ENCODE data around the gene AK9.

AK9 gene

GRCh38 chr6:109485266-109485935, 205.6 kb downstream of the AK9 start:
- in situ Hi-C loops (cut with MboI; ENCODE audit: low sequenced_read_pairs) = no loop called here

DNA sequence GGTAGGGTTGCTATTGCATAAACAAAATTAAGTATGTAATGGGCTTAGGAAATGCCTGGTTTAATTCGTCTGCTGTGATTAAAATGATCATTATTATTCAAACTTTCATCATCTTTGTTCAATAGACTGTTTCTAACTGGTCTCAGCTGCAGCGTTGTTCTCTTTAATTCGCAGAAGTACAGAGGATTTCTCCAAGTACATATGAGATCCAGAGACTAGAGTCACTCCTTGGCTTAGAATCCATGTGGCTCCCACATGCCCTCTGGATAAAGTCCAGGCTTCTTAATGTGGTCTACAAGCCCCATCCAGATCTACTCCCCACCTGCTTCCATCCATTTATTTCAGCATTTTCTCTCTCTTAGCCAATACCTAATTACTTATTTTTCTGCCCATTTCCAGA, 206.9 kb downstream of the AK9 start:
- in situ Hi-C loops (cut with MboI; ENCODE audit: low sequenced_read_pairs) = no loop called here

DNA sequence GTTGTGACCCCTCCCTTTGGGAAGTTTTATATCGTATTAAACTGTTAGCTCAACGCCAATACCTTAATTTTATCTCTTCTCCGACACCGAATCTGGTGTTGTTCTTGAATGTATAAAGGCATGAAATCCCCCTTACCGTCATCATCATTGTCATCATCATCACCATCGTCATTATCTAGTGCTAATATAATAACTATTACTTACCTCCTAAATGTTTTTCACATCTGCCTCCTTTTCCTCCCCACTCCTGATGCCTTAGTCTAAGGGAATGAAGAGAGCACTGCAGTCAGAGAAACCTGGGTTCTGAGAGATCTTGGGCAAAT, 207.3 kb downstream of the AK9 start:
- in situ Hi-C loops (cut with MboI; ENCODE audit: low sequenced_read_pairs) = no loop called here

GRCh38 chr6:109482905-109483734, 207.9 kb downstream of the AK9 start, which contains the start of gene ZBTB24:
Gene ZBTB24, minus strand, starts transcription at chr6:109483219. Its CDS starts 1,193 bp downstream, at chr6:109482026.
- in situ Hi-C loops (cut with MboI; ENCODE audit: low sequenced_read_pairs) = no loop called here

DNA sequence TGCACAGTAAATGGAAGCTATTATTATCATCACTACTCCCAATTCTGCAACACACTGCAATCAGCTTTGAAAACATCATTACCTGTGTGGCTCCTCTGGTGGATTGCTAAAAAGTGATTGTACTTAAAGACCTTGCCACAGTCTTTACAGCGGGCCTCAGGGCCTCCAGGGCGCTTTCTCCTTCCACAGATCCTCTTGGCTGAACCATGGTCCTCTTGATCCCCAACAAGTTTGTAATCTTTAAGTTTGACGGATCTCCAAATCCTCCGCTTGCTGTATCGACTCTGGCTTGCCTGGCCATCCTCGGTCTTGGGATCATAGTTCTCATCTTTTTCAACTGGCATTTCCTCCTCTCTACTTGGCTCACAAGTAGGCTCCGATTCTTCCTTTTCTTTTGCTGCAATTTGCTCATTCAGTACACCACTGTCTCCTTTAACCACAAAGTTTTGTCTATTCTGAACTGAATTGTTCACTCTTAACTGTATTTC, 210.0 kb downstream of the AK9 start:
- in situ Hi-C loops (cut with MboI; ENCODE audit: low sequenced_read_pairs) = no loop called here

DNA sequence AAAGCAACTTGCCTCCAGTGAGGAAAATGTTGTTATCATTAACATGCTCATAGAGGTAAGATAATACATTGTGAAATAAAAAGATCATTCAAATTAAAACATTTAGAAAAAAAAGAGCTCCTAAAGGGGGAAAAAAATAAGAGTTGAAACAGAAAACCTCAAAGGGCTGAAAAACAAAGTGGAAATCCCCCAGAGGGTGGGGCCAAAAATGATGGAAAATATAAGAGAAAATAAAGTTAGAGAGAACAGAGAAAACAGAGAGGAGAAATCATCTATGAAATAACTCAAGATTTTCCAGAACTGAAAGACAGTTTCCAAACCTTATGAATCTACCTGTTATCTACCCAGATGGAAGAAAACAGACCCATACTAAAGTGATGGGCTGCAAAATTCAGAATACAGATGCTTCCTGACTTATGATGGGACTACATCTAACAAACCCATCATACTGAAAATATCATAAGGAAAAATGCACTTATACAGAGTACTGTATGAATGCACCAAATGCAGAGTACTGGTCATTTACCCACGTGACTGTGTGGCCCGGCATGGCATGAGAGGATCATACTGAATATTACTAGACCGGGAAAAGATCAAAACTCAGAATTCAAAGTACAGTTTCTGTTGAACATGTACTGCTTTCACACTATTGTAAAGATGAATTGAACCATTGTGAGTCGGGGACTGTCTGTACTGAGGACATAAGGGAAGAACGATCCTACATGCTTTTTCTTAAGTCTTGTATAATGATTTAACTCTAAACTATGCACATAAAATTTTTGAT, 212.0 kb downstream of the AK9 start:
- in situ Hi-C loops (cut with MboI; ENCODE audit: low sequenced_read_pairs) = no loop called here

- in situ Hi-C loops (cut with MboI; ENCODE audit: low sequenced_read_pairs) = no loop called here
Observed at GRCh38 chr6:109478222-109478805, 212.7 kb downstream of the AK9 start.

DNA sequence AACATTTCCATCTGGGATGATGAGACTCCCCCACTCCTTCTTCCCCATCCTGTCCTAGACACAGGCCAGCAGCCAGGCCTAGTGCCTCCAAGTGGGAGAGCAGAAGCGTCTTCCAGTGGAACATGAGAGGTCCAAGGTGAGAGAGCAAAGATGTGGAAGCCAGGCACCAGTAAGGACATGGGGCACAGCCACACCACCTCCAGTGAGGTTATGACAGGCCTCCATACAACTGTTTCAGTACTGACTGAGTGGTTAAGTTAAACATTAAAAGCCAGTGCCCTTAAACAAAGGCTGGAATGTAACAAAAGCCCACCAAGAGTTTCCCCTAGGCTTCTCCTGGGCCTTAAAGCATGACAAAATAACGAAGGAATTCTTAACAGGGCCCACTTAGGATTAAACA, 213.3 kb downstream of the AK9 start:
- in situ Hi-C loops (cut with MboI; ENCODE audit: low sequenced_read_pairs) = no loop called here

DNA sequence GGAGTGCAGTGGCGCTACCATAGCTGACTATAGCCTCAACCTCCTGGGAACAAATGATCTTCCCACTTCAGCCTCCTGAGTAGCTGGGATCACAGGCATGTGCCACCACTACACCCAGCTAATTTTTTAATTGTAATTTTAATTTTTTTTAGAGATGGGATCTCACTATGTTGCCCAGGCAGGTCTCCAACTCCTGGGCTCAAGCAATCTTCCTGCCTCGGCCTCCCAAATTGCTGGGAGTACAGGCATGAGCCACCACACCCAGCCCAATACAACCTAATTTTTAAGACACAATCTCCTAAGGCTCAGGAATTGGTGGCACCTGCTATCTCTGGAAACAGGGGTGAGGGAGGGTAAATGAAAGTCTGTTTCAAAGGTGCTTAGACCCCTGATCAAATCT, 213.8 kb downstream of the AK9 start:
- in situ Hi-C loops (cut with MboI; ENCODE audit: low sequenced_read_pairs) = no loop called here

DNA sequence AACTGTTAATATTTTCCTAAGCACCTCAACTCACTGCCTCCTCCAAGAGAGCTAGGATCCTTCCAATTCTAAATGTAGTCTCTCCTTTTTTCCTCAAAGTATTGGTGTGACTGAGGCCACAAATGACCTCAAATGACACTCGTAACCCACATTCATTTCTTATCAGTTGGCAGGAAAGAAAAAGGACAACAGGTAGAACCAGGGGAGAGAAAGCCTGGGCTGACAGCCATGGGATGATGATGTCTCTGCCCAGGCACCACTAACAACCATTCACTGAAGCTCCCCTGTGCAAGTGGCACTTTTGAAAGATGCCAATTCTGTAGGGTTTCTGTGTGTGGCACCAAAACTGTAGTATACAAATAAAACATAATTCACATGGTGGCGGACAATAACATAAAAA, 215.4 kb downstream of the AK9 start:
- in situ Hi-C loops (cut with MboI; ENCODE audit: low sequenced_read_pairs) = no loop called here

- in situ Hi-C loops (cut with MboI; ENCODE audit: low sequenced_read_pairs) = no loop called here
Observed at GRCh38 chr6:109474995-109475394, 216.0 kb downstream of the AK9 start.

GRCh38 chr6:109473120-109473519, 217.9 kb downstream of the AK9 start:
- in situ Hi-C loops (cut with MboI; ENCODE audit: low sequenced_read_pairs) = no loop called here

- in situ Hi-C loops (cut with MboI; ENCODE audit: low sequenced_read_pairs) = no loop called here
Observed at GRCh38 chr6:109472132-109472995, 218.6 kb downstream of the AK9 start.

GRCh38 chr6:109471105-109471810, 219.7 kb downstream of the AK9 start:
- in situ Hi-C loops (cut with MboI; ENCODE audit: low sequenced_read_pairs) = no loop called here

DNA sequence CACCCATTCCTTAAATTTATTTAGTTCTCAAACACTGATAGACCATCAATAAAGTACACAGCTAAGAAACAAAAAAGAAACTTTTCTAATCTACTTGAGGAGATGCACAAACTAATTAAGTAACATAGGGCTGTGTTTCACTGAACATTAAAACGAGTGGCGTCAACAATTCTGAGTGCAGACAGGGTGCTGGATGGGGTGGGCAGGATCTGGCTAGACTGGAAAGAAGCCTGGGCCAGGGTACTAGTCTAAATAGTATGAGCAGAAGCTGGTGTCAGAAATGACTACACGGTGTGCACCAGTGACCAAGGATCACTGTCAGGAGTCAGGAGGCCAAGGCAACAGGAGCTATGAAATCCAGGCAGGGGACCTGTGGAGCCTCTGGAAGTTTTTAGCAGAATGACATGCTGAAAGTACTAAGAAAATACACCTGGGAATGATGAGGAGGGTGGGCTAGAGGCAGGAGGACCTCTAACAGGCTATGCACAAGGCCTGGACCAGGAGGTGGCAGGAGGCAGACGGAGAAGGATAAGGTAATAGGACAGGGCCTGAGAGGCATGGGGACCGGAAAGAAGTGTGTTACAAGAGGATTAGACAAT, 221.3 kb downstream of the AK9 start:
- in situ Hi-C loops (cut with MboI; ENCODE audit: low sequenced_read_pairs) = no loop called here

DNA sequence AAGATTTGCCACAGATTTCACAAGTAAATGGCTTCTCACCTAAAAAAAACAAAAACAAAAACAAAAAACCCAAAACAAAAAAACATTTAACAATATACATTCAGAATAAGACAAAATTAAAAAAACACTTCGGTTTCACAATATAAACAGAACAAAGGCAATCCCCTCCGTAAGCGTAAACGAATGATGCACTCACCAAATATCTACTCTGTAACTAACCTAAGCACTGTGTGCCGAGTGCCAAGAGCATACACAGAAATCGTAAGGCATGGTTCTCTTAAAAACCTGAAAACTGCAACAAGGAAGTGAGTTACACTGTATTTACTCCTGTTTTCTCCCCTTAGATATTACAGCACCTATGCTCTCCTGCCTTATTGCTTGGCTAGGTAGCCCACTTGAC, 223.3 kb downstream of the AK9 start:
- in situ Hi-C loops (cut with MboI; ENCODE audit: low sequenced_read_pairs) = no loop called here

- in situ Hi-C loops (cut with MboI; ENCODE audit: low sequenced_read_pairs) = no loop called here
Observed at GRCh38 chr6:109466212-109466923, 224.6 kb downstream of the AK9 start.

DNA sequence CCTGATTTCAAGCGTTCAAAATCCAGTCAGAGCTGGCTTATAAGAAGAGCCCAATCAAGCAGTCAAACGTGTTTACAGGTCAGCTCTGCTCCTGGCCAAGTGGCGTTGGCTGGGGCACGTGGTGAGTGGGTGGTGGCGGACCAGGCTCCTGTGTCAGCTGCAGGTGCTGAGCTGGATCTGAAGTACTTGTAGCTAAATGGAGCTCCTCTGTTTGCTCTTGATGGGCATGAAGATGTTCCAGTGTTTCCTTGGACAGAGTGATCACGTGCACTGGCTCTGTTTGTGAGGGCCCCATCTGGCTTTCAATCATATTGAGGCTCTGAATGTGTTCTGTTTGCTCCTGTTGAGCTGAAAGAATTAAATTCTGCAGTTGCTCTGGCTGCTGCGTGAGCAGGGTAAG, 225.2 kb downstream of the AK9 start:
- in situ Hi-C loops (cut with MboI; ENCODE audit: low sequenced_read_pairs) = no loop called here

All from hTERT RPE-1 (cell line).